Adrenal gland (tissue), 12 donors: Measurements from ENCODE around the gene ADAMTS17. TPM values are rescaled to one million over a fixed set of nuclear protein-coding genes. Genes with fewer than 3 reads are reported as not detected.
A peak's percentile ranks its signal among the peaks of the same experiment; 100 is the strongest.

ENCODE experiments used
- DNase-seq, 7 donors: peaks; one replicate each; pipeline ENCODE4 v3.0.0-alpha.2; 2019 to 2020
- H3K27ac ChIP-seq, 5 donors: fragments of 200-600 bp; sonication (generic) in 4 of 5; 1 replicate in 3 of 5; 2 replicates in 2 of 5; pipeline versions ENCODE4 v1.5.1 to v1.8.0; 2016 to 2020; ENCODE audit warnings: mild to moderate bottlenecking in 1 of 5
- H3K27me3 ChIP-seq: fragments of 200-600 bp; 2 replicates; pipeline ENCODE4 v1.8.0; 2021
- H3K36me3 ChIP-seq, 2 donors: fragments of 200-600 bp; replicated peaks in 1 of 2; 1 replicate in 1 of 2; 2 replicates in 1 of 2; pipeline versions ENCODE4 v1.5.1 to v1.8.0; 2018 to 2022
- H3K4me1 ChIP-seq, 2 donors: fragments of 200-600 bp; replicated peaks in 1 of 2; 1 replicate in 1 of 2; 2 replicates in 1 of 2; pipeline versions ENCODE4 v1.5.1 to v1.8.0; 2018 to 2021
- H3K4me3 ChIP-seq, 4 donors: fragments of 200-600 bp; sonication (generic) in 3 of 4; one replicate each; pipeline ENCODE4 v1.5.1; 2016 to 2018
- H3K9me3 ChIP-seq, 3 donors: fragments of 200-600 bp; sonication (generic) in 1 of 3; replicated peaks in 1 of 3; 1 replicate in 2 of 3; 2 replicates in 1 of 3; pipeline versions ENCODE4 v1.5.1 to v1.8.0; 2016 to 2021
- CTCF ChIP-seq, 6 experiments: fragments of 450-650 bp in 4 of 6; fragments of 200-600 bp in 2 of 6; sonication (generic) in 1 of 6; IDR thresholded peaks; 1 replicate in 5 of 6; 2 replicates in 1 of 6; pipeline versions ENCODE4 v1.5.1 to v1.8.0; 2016 to 2021; ENCODE audit warnings: antibody characterized with exemption in 6 of 6, mild to moderate bottlenecking in 2 of 6, moderate library complexity in 1 of 6
- POLR2A ChIP-seq, 2 donors: fragments of 450-650 bp; IDR thresholded peaks; one replicate each; pipeline ENCODE4 v1.6.1; 2017; ENCODE audit warnings: antibody characterized with exemption in 2 of 2, mild to moderate bottlenecking in 2 of 2, moderate library complexity in 1 of 2
- WGBS, 4 donors: extraction: QIAGEN DNeasy Blood & Tissue Kit in 2 of 4; methylation state at CpG; one replicate each; pipeline versions ENCODE4 v1.1.5 to v1.1.7; 2013 to 2017; 5-methylcytosine and 5-hydroxymethylcytosine counted together
- intact Hi-C, 2 donors: fragments of 100-400 bp; cut with DNase I; formaldehyde crosslinking; loops; one replicate each; pipeline versions ENCODE4 v1.14.1 to v1.15.0; 2022 to 2023
- polyA plus RNA-seq, 3 donors: library from polyadenylated mRNA; stranded (reverse); fragments of 200-250 nt in 2 of 3; fragments of 350-450 nt in 1 of 3; fragmentation: Illumina TruSeq in 1 of 3; extraction: RNeasy Lipid Tissue Mini Kit (QIAGEN cat#74804) in 1 of 3; gene quantifications; one replicate each; pipeline ENCODE4 v1.2.3, GENCODE V29; 2013 to 2014
- total RNA-seq, 9 donors: library from RNA; depleted of rRNA in 4 of 9; stranded (reverse); fragments of >200 nt in 4 of 9; fragments of 120-200 nt in 1 of 9; fragmentation: NEBNext Ultra II Directional in 1 of 9; extraction: Animal tissue kit (Norgen Biotek cat#: 25700) in 1 of 9; gene quantifications; one replicate each; pipeline versions ENCODE4 v1.1.0 to v1.2.4, GENCODE V29; 2013 to 2023
- donor health status: healthy with polysubstance abuse.
- donor health status: Bipolar disorder and iron deficiency.
- donor health status: DM: yes; HTN: yes; CAD: no.
- donor health status: DM: no; HTN: no; CAD: no.
- donor health status: DM: no; HTN: no; CAD: no.
- donor health status: DM: yes; HTN: yes; CAD: no.

Gene ADAMTS17
- total and polyA plus RNA-seq, 12 donors, result 0.51 to 14.8 (median 2.9) TPM

- peak overlapping the region in 4 of 5 donors; percentile 88 to 95 (median 89) for H3K27ac ChIP-seq
- TF ChIP-seq CTCF (IDR thresholded peaks at IDR 0.05) (no peak), POLR2A (IDR thresholded peaks at IDR 0.05) (no peak)
- peak in 1 of 7 donors; percentile 53 for DNase-seq
- H3K27me3 ChIP-seq, result no peaks in the 10 kb centered on the region
- H3K4me1 ChIP-seq, result no peaks in the 10 kb centered on the region
- intact Hi-C loops, result loop anchor here in 1 of 2 donors (5.0 to 10.0 kb wide), 3 partner anchors 33 to 655 kb away; no protein-coding TSS in a partner anchor
- 21 to 56% (median 51%) methylated on average over 2 to 17 of the region's 17 CpGs for WGBS, 4 donors
- no peaks in the 10 kb centered on the region for H3K36me3 ChIP-seq
- H3K4me3 ChIP-seq, result peak overlapping the region in 2 of 4 donors; percentile 82 to 86
- H3K9me3 ChIP-seq, result no peaks in the 10 kb centered on the region
Measured at GRCh38 chr15:100349321-100349695, 7.5 kb upstream of the ADAMTS17 start.

GRCh38 chr15:100348578-100348977 lies 6.8 kb upstream of the ADAMTS17 start:
- no peak for DNase-seq
- H3K4me1 ChIP-seq, result no peaks in the 10 kb centered on the region
- no peak overlapping the region for H3K4me3 ChIP-seq
- H3K36me3 ChIP-seq, result no peaks in the 10 kb centered on the region
- TF ChIP-seq POLR2A (IDR thresholded peaks at IDR 0.05) (no peak), CTCF (IDR thresholded peaks at IDR 0.05) (no peak)
- no peak overlapping the region for H3K27ac ChIP-seq
- H3K27me3 ChIP-seq, result no peaks in the 10 kb centered on the region
- intact Hi-C loops, result loop anchor here in 1 of 2 donors (5.0 to 10.0 kb wide), 3 partner anchors 34 to 656 kb away; no protein-coding TSS in a partner anchor
- H3K9me3 ChIP-seq, result no peaks in the 10 kb centered on the region
- 87 to 93% (median 90%) methylated on average over 8 of the region's 8 CpGs for WGBS, 4 donors

GRCh38 chr15:100346866-100347512 lies 5.2 kb upstream of the ADAMTS17 start:
- 89 to 100% (median 96%) methylated on average over 2 of the region's 2 CpGs for WGBS, 4 donors
- intact Hi-C loops, result loop anchor here in 1 of 2 donors (5.0 to 10.0 kb wide), 3 partner anchors 35 to 658 kb away; no protein-coding TSS in a partner anchor
- no peak for TF ChIP-seq POLR2A (IDR thresholded peaks at IDR 0.05)
- no peak for TF ChIP-seq CTCF (IDR thresholded peaks at IDR 0.05)

GRCh38 chr15:100345438-100345837 lies 3.7 kb upstream of the ADAMTS17 start:
- H3K27me3 ChIP-seq, result no peaks in the 10 kb centered on the region
- no peak overlapping the region for H3K27ac ChIP-seq
- 63 to 72% (median 67%) methylated on average over 3 of the region's 3 CpGs for WGBS, 4 donors
- no peaks in the 10 kb centered on the region for H3K36me3 ChIP-seq
- intact Hi-C loops, result loop anchor here in 1 of 2 donors (5.0 to 10.0 kb wide), 3 partner anchors 37 to 659 kb away; no protein-coding TSS in a partner anchor
- H3K4me1 ChIP-seq, result peaks cover 4% of the 10 kb centered on the region in 2 donors
- no peak for DNase-seq
- no peak overlapping the region for H3K4me3 ChIP-seq
- TF ChIP-seq POLR2A (IDR thresholded peaks at IDR 0.05) (no peak), CTCF (IDR thresholded peaks at IDR 0.05) (no peak)
- no peaks in the 10 kb centered on the region for H3K9me3 ChIP-seq

More at GRCh38 chr15:100346866-100347512, 5.2 kb upstream of the ADAMTS17 start:
- Histone ChIP-seq H3K27me3 (no peaks in the 10 kb centered on the region), H3K27ac (no peak overlapping the region), H3K4me3 (no peak overlapping the region), H3K36me3 (no peaks in the 10 kb centered on the region), H3K4me1 (no peaks in the 10 kb centered on the region), H3K9me3 (no peaks in the 10 kb centered on the region)
- no peak for DNase-seq
